HT-29 (cell line): ENCODE data around the gene TP53I11. TPM values are rescaled to one million over a fixed set of nuclear protein-coding genes. Genes with fewer than 3 reads are reported as not detected.
A peak's percentile ranks its signal among the peaks of the same experiment; 100 is the strongest.

ENCODE experiments used
- DNase-seq: peaks from one replicate; pipeline ENCODE4 v3.0.0-alpha.2; 2015; ENCODE audit warnings: low spot score
- total RNA-seq: library from RNA; depleted of rRNA; stranded (reverse); fragments of >200 nt; shearing (Covaris generic); gene quantifications from 2 replicates; pipeline ENCODE4 v1.2.3, GENCODE V29; 2014; rRNA removed

Gene TP53I11, protein sequence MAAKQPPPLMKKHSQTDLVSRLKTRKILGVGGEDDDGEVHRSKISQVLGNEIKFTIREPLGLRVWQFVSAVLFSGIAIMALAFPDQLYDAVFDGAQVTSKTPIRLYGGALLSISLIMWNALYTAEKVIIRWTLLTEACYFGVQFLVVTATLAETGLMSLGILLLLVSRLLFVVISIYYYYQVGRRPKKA
- 65.5 and 72.6 TPM in 2 replicates for total RNA-seq

DNA sequence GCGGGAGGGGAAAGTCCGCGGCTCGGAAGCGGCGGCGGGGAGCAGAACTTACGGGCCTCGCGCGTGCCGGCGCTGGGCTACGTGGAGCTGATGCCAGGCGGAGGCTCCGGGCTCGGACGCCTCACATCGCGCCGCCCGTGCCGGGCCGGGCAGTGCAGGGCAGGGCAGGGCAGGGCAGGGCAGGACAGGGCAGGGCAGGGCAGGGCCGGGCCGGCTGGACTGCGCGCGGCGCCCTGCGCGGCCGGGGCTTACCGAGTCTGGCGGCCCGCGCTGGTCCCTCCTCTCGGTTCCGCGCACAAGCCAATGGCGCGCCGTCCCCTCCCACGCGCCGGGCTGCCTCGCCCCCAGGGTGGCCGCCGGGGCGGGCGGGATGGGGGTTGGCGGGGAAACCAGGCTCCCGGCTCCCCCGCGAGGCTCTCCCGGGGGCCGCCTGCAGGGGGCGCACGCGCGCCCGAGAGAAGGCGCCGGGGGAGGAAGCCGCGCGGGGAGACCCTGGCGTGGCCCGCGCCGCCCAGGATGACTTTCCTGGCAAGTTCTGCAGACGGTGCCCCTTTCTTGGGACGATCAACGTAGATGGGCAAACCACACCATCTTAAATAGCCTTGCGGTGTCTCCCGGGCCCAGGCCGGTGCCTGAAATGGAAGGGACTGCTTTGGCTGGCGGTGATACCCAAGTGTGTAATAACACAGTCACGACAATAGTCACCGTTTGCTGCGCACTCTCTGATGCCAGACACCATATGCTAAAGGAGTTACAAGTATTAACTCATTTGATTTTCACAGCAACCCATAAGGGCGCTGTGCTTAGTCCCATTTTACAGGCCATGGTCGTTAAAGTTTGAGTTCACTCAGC, at the start of gene TP53I11:
Gene TP53I11 (minus strand): TSS at position 259 of the 852 bp plus-strand sequence. CDS start 12,548 bp downstream, outside the sequence.
- DNase-seq, result peak; percentile 77

DNA sequence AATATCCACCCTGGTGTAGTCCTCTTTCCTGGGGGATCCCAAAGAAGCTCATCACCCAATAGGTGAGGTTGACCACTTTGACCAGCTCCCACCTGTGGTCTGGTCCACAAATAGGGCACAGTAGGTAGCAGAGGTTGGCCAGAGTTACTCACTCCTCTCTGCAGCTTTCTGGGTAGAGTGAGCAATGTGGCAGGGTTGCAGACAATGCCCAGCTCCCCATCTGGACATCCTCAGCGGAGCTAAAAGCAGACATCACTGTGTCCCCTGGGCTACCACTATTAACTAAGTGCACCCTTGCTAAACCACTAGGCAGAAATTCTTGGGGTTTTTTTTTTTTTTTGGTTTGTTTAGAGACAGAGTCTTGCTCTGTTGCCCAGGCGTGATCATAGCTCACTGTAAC, 48.4 kb upstream of the TP53I11 start:
- DNase-seq, result no peak

DNA sequence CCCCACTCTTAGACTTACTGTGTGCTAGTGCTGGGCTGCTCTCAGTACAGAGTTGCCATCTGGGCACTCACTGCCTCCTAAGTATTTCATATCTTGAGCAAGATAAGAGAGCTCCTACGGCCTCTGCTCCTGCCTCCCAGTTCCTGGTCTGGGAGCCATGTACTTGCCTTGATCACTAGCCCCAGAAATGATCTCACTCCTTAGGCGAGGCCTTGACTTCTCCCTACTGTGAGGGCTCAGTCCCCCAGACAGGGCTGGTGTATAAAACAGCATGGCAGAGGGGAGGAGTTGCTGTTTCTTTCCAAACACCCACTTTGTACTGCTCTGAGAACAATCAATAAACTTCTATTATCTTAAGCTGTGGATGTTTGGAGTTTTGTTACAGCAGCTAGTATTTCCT, 47.4 kb upstream of the TP53I11 start:
- no peak for DNase-seq

DNA sequence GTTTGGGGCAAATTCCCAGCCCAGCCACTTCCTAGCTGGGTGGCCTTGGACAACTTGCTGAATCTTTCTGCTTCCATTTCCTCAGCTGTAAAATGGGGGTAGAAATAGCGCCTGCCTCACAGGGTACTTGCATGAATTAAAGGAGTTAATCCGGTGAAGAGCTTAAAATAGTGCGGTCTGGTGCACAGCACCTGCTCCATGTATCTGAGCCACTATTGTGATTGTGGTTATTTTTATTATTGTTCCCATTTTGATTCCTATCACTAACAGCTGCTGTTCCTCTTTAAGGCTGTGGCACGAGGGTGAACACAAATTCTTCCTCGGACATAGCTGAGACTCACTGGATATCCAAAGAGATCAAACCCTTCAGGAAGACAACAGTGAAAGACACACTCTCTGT, 46.9 kb upstream of the TP53I11 start:
- DNase-seq, result no peak

DNA sequence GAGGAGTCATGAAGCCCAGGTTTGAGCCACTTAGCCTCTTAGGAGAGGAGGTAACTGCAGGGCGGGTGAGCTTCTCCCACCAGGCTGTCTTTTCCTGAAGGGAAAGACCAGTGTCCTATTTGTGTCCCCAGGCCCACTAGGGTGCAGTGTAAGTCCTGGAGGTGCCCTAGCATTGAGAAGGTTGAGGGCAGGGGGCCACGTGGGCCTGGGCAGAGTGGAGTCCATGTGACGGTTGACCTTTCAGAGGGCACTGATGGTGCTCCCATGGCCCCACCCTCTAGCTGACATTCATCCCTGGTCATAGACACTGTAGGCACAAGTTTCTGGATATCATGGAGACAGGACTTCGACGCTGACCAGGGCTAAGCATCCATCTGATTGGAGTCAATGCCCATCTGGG, 44.1 kb upstream of the TP53I11 start:
- no peak for DNase-seq

DNA sequence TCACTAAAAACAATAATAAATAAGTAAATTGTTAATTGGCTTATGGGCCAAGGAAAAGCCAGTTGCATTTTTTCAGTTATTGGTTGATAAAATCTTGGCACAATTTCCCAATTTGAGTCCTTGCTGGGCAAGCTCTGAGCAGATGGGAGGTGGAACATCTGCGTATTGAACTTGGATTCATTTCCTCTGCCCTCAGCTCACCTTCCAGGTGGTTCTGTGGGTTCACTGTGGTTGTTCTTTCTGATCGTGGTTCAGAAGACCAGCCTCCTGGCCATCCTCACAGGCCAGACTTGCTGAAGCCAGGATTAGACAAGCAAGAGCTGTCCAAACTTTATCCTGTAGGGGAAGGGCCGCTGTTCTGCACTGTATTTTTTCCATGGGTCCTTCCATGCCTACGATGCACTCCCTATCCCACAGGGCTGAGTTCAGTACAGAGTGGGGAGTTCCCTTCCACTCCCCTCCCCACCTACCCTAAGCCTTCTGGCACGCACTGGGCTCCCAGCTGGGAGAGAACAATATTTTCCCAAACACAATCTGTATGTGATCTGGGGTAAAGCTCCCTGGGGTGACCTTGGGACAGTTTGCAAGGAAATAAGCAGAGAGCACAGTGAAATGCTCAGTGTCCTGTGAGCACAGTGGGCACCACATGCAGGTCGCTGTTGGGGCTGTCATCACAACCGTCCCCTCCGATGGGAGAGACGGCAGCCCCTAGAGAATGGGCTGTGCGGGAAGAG, 43.5 kb upstream of the TP53I11 start:
- DNase-seq, result no peak

DNA sequence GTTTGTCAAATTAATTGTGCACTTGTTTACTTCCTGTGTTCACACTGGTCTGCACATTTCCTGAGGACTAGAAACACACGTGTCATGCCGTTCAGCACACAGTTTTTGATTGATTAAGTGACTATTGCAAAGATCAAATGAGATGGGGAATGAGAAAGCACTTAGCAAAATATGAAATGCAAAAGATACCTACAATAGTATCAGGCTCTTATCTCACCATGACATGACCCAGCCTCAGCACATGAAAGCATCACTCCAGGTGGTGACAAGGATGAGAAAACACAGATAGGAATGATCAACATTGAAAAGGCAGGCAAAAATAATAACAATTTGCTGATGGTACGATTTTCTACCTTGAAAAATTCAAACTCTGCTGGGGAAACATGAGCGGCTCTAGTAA, 42.1 kb upstream of the TP53I11 start:
- DNase-seq, result no peak

DNA sequence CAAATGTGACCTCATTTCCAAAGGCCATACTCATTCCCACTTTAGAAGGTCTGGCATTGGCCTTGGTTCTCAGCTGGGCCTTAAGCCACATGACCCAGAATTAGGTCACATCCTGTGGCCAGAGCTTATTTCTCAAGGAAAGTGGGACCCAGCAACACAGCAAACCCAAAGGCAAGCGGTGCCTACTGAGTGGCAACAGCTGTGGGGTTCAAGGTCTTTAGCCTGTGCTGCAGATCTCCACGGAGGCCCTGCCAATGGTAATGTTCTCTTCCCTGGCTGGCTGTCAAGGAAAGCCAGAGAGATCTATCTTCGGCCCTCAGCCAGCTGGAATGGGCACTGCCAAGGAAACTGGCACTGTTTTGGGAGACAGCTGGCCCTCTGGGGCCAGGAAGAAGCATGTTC, 41.5 kb upstream of the TP53I11 start:
- DNase-seq, result no peak

DNA sequence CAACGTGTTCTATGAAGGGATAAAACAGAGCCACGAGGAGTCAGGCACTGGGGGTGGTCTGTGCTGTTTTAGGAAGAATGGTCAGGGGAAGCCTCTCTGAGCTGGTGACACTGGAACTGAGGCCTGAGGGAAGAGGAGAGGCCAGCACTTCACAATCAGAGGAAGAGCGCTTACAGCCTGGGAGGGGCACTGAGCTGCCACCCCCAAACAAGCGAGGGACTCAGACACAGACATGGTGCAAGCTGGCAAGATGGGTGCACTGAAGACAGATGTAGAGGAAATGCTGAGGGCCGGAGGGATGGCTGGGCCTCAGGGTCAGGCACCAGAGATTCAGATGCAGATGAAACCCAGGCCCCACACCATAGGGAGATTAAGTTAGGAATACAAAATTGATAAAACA, 40.0 kb upstream of the TP53I11 start:
- no peak for DNase-seq

DNA sequence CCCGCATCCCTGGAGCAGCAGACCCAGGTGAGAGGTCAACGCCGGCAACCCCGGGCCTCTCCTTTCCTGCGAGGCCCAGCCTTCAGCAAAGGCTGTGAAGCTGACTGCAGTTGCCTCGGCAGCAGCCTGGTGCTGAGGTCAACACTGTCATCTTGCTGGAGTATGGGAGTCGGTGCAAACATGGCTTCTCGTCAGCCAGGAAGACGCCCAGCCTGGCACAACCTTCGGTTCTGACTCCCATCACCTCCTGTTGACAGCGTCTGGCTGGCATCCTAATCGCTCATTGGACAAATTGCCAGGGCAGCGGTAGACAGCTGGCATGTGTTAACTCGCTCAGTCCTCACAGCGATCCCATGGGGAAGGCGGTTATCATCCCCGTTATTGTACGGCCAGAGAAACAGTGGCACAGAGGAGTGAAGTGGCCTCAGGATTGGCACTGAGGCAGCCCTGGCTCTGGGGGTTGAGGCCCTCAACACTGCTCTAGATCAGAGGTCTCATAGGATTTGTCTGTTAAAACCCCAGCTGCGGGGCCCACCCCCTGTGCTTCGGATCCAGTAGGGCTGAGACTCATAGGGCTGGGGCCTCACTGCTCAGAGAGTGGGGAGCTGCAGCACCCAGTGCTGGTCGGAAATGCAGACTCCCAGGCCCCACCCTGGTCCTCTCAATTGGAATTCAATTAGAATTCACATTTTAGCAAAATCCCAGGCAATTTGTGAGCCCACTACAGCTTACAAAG, 39.3 kb upstream of the TP53I11 start:
- DNase-seq, result no peak

DNA sequence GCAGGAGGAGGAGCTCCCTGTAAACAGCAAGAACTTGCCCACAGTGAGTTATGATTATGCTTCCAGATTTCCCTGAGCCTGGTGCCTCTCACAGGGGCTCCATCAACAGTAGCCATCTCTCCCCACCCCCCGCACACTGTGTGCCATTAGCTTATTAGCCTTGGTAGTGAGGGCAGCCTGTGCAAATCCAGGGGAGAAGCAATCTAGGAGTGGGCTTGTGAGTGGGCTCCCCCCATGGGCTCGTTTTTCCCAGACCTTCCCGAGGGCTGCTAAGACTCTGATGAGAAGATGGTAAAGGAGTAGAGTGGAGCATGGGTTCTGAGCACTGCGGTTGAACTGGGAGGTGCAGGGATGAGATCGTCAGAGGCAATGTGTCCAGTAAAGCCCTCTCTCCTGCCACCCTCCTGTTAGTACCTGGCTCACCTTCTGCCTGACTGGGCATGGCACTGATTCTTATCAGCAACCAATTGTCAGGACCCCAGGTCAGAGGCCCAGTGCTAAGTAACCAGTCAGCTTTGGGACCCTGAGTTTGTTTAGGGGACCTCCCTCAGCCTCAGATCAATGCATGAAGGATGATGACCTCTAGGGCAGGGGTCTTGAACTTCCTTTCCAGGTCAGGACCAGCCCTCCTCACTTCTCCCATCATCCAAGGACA, 38.4 kb upstream of the TP53I11 start:
- no peak for DNase-seq

DNA sequence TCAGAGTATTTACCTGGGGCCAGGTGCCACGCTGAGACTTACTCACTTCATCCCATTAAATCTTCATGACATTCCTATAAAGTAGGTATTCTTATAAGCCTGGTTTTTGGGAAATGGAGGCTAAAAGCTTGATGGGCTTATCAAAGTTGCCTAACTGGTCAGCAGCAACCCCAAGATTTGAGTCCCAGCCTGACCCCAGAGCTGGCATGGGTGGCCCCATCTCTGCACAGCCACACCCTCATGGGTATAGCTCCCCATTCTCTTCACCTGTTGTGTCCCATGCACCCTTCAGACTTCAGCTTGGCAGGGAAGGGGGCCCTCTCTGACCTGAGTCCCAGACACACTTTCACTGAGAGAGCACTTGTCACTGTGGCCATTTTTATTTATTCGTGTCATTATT, 37.4 kb upstream of the TP53I11 start:
- no peak for DNase-seq

DNA sequence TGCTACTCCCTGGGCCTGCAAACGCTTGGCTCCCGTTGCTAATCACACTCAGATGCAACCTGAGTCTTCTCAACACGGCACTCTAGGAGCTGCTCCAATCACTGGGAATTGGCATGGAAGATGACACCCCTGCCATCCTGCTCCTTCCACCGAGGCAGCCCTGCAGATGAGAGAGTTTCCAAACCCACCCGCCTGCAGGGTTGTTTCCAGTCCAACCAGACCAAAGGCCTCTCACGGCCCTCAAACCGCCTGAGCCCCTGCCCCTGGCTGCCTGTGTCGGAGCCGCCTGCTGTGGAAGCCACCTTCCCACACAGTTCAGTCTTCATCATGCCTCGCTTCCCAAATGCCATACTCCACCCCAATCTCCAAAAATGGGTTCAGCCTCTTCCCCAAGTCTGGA, 36.8 kb upstream of the TP53I11 start:
- DNase-seq, result no peak

DNA sequence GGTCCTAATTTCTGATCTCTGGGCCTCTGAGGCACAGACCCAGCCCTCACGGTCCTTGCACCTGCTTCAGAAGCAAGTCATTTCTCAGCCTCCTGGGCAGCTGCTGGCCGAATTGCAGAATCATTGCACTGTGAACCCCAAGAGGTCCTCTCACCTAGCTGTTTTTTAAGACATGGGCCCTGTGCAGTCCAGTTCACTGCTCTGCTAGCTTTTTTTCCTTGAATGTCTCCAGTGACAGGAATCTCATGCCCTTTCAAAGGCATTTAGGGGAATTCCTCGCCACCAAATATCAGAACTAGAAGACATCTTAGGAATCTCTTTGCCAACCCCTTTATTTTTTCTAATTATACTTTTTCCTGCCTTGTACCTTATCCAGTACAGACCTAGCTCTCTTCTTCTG, 35.6 kb upstream of the TP53I11 start:
- no peak for DNase-seq

DNA sequence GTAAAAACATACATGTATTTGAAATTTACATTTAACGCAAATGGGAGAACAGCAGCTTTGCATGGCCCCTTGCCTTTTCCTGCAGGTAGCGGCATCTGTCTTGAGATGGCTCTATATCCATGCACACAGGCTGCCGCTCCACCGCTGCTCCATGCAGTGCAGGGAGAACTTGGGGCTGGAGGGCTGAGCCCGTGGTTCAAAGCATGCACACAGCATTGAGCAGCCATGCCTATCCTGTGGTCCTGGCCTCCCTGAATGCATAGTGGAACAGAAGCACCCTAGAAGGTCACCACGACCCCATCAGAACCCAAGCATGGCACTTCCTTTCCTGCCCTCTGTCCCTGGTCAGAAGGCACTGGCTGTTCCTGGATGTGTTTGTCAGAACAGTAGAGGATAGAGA, 35.0 kb upstream of the TP53I11 start:
- no peak for DNase-seq

DNA sequence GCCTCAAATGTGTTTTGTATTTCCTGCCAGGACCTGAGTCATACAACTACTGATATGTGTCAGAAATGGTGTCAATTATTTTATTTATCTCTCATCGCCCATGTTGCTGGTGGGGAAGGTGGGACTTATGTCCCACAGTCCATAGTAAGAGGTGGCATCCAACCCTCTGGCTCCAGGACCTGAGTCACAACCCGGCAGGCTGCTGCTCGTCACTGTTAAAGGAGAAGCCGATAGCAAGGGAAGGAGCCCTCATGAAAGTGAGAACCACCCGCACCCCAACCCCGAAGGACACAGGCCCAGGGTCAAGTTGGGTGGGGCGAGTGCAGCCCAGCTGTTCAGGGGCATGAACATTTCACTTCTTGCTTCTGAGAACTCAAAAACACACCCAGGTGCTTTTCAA, 33.1 kb upstream of the TP53I11 start:
- DNase-seq, result no peak

DNA sequence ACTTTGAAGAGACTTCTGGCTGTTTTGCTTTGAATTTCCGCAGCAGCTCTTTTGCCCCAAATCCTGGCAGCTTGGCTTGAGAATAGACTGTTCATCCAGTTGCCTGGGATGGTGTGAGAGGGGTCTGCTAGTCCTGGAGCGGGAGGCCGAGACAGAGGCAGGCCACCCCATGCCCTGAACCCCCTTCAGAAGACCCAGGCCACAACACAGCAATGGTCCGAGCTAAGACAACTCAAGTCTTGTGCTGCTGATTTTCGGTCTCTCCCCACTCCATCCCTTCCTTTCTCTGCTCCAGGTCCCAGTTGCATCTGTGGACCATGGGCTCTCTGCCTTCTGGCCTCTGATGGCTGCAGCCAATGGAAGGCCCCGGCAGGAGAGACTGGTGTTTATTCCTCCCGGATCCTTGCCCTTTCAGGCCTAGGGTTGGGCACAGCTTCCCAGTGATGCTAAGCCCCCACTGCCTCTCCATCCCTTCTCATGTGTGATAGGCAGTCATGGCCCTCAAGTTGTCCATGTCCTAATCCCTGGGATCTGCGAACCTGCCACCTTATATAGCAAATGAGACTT, 31.9 kb upstream of the TP53I11 start:
- no peak for DNase-seq

DNA sequence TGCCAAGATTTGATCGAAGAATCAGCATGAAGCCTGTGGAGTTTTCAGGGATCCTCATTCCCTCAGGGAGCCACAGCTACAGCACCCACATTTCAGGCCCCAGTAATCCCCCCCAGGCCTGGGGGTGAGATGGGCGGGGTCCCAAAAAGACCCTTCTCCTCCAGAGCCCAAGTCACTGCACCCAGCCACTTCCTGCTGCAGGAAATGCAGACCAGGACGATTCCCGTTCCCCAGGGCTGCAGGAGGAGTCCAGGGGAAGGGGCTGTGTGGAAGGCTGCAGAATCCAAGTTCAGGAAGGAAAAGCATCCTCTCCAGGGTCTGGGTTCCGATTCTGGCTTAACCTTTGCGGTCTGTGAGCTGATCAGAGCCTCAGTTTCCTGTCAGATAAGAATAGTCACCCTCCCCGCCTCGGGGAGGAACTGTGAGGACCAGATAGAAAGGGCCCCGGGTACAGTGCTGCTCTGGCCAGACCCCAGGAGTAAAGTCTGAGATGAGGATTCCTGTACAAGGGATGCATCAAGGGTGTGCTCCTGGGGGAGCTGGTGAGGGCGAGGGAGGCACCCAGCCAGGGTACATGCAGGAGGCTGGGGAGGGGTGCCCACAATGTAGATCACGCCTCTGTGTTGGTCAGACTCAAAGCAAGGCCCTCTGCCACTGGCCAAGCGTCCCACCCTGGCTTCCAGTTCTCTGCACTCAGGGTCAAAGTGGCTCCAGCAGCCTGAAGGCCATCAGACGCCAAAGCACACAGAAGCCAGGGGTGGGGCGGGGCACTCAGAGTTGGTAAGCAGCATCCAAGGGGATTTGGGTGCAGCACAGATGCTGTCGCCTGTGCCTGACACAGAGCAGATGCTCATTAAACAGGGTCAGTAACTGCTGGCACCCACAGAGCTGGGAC, 30.1 kb upstream of the TP53I11 start:
- DNase-seq, result peak; percentile 12

DNA sequence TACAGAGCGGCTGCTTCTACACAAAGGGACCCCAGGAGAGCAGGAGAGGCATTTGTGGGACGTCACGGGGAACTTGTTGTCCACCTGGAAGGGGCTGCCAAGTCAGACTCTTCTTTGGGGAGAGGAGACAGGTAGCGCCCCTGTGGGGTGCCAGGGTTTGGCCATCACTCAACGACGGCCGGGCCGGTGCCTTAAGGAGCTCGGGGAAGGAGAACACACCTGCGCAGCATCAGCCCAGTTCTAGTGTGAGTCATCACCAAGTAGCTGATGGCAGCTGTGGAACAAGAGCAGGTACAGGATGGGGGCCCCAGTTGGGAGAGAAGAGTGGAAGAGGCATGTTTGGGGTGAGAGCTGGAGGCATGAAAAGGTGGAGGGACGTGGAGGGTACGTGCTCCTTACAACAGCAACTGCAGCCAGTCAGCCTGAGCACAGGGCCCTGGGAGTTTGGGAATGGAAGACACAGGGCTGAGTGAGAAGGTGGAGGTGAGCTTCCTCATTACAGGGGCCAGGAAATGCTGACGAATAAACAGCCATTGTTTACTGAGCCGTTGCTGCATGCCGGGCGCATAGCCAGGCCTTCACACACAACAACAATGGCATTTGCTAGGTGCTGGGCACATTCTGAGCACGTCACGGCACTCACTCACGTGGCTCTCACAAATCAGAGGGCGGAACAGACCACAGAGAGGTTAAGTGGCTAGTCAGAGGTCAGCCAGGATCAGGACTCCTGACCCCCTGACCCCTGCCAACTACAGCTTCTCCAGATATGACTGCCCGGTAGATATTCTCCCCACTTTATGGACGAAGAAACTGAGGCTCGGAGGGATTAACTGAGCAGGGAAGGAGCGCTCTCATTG, 29.1 kb upstream of the TP53I11 start:
- peak; percentile 97 for DNase-seq
